ENCODE results near the gene SLC35E2B. TPM values are rescaled to one million over a fixed set of nuclear protein-coding genes. Genes with fewer than 3 reads are reported as not detected.

The SLC35E2B gene
- total RNA-seq, 4 donors from 2014 or later, result 63.4 to 202 (median 83.9) TPM

GRCh38 chr1:1625824-1626206, 66.8 kb downstream of the SLC35E2B start:
- TF ChIP-seq POLR2A (IDR thresholded peaks at IDR 0.05), result no peak
- H3K4me1 ChIP-seq, result peaks cover 3 to 16% (median 14%) of the 10 kb centered on the region in 4 donors
- DNase-seq, result no peak
- intact Hi-C loops (cut with DNase I; ENCODE audit: low total_unique reads), result no loop called here
- H3K36me3 ChIP-seq, result no peaks in the 10 kb centered on the region
- H3K4me3 ChIP-seq, result no peak overlapping the region
- in situ Hi-C loops (cut with MboI; ENCODE audit: low pct_ligation_motif_present in 1 of 4, low pct_unique_long_range_greater_than_20kb in 1 of 4, low sequenced_read_pairs in 3 of 4), result no loop called here
- no peaks in the 10 kb centered on the region for H3K9me3 ChIP-seq
- no peak overlapping the region for H3K27ac ChIP-seq
- WGBS, 2 donors (ENCODE audit: low coverage in 1 of 2), result 97% methylated on average over 8 of the region's 8 CpGs; no CpG with 5 or more reads in 1 of the 2 donors
- H3K27me3 ChIP-seq, result peaks cover 13% of the 10 kb centered on the region

GRCh38 chr1:1625404-1625775, 67.2 kb downstream of the SLC35E2B start:
- no peaks in the 10 kb centered on the region for H3K9me3 ChIP-seq
- intact Hi-C loops (cut with DNase I; ENCODE audit: low total_unique reads), result no loop called here
- no peak for DNase-seq
- in situ Hi-C loops (cut with MboI; ENCODE audit: low pct_ligation_motif_present in 1 of 4, low pct_unique_long_range_greater_than_20kb in 1 of 4, low sequenced_read_pairs in 3 of 4), result no loop called here
- TF ChIP-seq POLR2AphosphoS5 (IDR thresholded peaks at IDR 0.05) (no peak), CTCF (IDR thresholded peaks at IDR 0.05) (no peak), POLR2A (IDR thresholded peaks at IDR 0.05) (no peak), EP300 (IDR thresholded peaks at IDR 0.05; ENCODE audit: low read depth) (no peak)
- H3K4me3 ChIP-seq, result no peak overlapping the region
- no peaks in the 10 kb centered on the region for H3K36me3 ChIP-seq
- peaks cover 9% of the 10 kb centered on the region for H3K27me3 ChIP-seq
- WGBS, 2 donors (ENCODE audit: low coverage in 1 of 2), result 93% methylated on average over 28 of the region's 28 CpGs; no CpG with 5 or more reads in 1 of the 2 donors
- H3K27ac ChIP-seq, result no peak overlapping the region
- H3K4me1 ChIP-seq, result peaks cover 0 to 11% (median 10%) of the 10 kb centered on the region in 4 donors

GRCh38 chr1:1624443-1625403, 67.9 kb downstream of the SLC35E2B start:
- no peak for DNase-seq
- intact Hi-C loops (cut with DNase I; ENCODE audit: low total_unique reads), result no loop called here
- TF ChIP-seq CTCF (IDR thresholded peaks at IDR 0.05) (no peak), POLR2AphosphoS5 (IDR thresholded peaks at IDR 0.05) (no peak), POLR2A (IDR thresholded peaks at IDR 0.05) (no peak), EP300 (IDR thresholded peaks at IDR 0.05; ENCODE audit: low read depth) (no peak)
- Histone ChIP-seq H3K36me3 (no peaks in the 10 kb centered on the region), H3K9me3 (no peaks in the 10 kb centered on the region), H3K27ac (no peak overlapping the region), H3K4me1 (peaks cover 0 to 11% (median 7%) of the 10 kb centered on the region in 4 donors), H3K27me3 (peaks cover 5% of the 10 kb centered on the region), H3K4me3 (no peak overlapping the region)
- WGBS, 2 donors (ENCODE audit: low coverage in 1 of 2), result 89% methylated on average over 30 of the region's 38 CpGs; no CpG with 5 or more reads in 1 of the 2 donors
- in situ Hi-C loops (cut with MboI; ENCODE audit: low pct_ligation_motif_present in 1 of 4, low pct_unique_long_range_greater_than_20kb in 1 of 4, low sequenced_read_pairs in 3 of 4), result no loop called here

- no peaks in the 10 kb centered on the region for H3K27me3 ChIP-seq
- H3K27ac ChIP-seq, result no peak overlapping the region
- peaks cover 0 to 11% (median 7%) of the 10 kb centered on the region in 4 donors for H3K4me1 ChIP-seq
- no peak for DNase-seq
- in situ Hi-C loops (cut with MboI; ENCODE audit: low pct_ligation_motif_present in 1 of 4, low pct_unique_long_range_greater_than_20kb in 1 of 4, low sequenced_read_pairs in 3 of 4) (no loop called here), intact Hi-C loops (cut with DNase I; ENCODE audit: low total_unique reads) (no loop called here)
- TF ChIP-seq POLR2AphosphoS5 (IDR thresholded peaks at IDR 0.05), result no peak
- no peak for TF ChIP-seq EP300 (IDR thresholded peaks at IDR 0.05; ENCODE audit: low read depth)
- TF ChIP-seq CTCF (IDR thresholded peaks at IDR 0.05), result no peak
- no peak for TF ChIP-seq POLR2A (IDR thresholded peaks at IDR 0.05)
- H3K4me3 ChIP-seq, result no peak overlapping the region
- 97% methylated on average over 44 of the region's 51 CpGs; no CpG with 5 or more reads in 1 of the 2 donors for WGBS, 2 donors (ENCODE audit: low coverage in 1 of 2)
- no peaks in the 10 kb centered on the region for H3K9me3 ChIP-seq
- H3K36me3 ChIP-seq, result no peaks in the 10 kb centered on the region
Measured at GRCh38 chr1:1623631-1624442, 68.8 kb downstream of the SLC35E2B start.

Measured in transverse colon (tissue), 4 donors.